A673 (cell line): ENCODE data around the gene GYS1.

Experiments
- EZH2 ChIP-seq: fragments of 200-600 bp; sonication (generic); IDR thresholded peaks from 2 replicates; pipeline ENCODE4 v1.6.1; 2017; ENCODE audit warnings: borderline replicate concordance, low read depth, mild to moderate bottlenecking, mixed read lengths, antibody characterized with exemption, low read length; ENCODE audit not compliant: poor library complexity, severe bottlenecking
- TF ChIP-seq, protein P1 (sequence below): fragments of 300-800, 200-600 bp; sonication (generic); conservative IDR thresholded peaks from 2 replicates; pipeline ENCODE4 v1.5.1; 2017; ENCODE audit warnings: low read depth, mild to moderate bottlenecking, antibody characterized with exemption, low read length, moderate library complexity, mixed read lengths

DNA sequence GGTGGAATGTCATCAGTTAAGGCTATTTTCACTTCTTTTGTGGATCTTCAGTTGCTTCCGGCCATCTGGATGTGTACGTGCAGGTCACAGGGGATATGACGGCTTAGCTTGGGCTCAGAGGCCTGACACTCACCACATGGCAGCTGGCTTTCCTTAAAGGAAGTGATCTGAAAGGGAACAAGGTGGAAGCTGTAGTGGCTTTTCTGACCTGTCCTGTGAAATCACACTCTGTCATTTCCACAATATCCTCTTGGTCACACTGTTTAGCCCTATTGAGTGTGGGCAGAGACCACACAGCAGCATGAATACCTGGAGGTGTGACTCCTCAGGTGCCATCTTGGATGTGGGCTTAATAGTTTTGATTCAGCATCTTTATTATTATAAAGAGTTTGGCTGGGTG is 43.0 kb downstream of the GYS1 start:
- TF ChIP-seq, protein P1, sequence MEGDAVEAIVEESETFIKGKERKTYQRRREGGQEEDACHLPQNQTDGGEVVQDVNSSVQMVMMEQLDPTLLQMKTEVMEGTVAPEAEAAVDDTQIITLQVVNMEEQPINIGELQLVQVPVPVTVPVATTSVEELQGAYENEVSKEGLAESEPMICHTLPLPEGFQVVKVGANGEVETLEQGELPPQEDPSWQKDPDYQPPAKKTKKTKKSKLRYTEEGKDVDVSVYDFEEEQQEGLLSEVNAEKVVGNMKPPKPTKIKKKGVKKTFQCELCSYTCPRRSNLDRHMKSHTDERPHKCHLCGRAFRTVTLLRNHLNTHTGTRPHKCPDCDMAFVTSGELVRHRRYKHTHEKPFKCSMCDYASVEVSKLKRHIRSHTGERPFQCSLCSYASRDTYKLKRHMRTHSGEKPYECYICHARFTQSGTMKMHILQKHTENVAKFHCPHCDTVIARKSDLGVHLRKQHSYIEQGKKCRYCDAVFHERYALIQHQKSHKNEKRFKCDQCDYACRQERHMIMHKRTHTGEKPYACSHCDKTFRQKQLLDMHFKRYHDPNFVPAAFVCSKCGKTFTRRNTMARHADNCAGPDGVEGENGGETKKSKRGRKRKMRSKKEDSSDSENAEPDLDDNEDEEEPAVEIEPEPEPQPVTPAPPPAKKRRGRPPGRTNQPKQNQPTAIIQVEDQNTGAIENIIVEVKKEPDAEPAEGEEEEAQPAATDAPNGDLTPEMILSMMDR = no peak
- no peak for TF ChIP-seq EZH2
